Medulla oblongata (tissue), 1 donor: Measurements from ENCODE around the gene BTBD7.

Experiments used
- DNase-seq: peaks from one replicate; pipeline ENCODE4 v3.0.0-alpha.2; 2015; ENCODE audit errors: extremely low spot score

BTBD7 gene

DNA sequence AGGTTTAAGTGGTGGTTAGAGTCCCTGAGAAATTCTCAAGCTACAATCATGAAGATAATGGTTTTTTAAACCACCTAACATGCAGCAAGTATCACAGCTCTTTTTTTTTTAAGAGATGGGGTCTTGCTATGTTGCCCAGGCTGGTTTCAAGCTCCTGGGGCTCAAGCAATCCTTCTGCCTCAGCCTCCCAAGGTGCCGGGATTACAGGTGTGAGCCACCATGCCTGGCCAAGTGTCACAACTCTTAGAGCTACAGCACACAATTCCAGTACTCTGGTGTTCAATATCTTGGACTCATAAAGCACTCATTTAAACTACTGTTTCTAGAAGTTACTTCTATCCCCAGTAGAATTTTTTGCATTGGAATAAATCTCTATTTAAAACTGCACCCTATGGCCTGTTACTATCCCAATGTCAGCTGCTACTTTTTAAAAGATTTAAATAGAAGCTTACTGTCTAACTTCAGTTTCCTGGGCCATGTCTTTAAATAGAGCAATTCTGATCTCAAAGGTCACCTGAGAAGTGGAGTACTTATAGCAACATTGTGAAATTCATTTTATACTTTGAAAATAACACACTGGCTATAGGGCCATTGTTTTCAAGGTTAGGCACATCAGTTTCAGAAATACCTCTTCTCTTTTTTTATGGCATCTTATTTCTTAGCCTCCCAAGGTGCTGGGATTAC, 137.4 kb downstream of the BTBD7 start:
- DNase-seq, result no peak
